Midbrain (tissue), 1 donor: ENCODE data around the gene SCN4B.

Experiments used
- DNase-seq: peaks from one replicate; lab custom pipeline; 2025; lab: John Stamatoyannopoulos, UW

SCN4B gene

DNA sequence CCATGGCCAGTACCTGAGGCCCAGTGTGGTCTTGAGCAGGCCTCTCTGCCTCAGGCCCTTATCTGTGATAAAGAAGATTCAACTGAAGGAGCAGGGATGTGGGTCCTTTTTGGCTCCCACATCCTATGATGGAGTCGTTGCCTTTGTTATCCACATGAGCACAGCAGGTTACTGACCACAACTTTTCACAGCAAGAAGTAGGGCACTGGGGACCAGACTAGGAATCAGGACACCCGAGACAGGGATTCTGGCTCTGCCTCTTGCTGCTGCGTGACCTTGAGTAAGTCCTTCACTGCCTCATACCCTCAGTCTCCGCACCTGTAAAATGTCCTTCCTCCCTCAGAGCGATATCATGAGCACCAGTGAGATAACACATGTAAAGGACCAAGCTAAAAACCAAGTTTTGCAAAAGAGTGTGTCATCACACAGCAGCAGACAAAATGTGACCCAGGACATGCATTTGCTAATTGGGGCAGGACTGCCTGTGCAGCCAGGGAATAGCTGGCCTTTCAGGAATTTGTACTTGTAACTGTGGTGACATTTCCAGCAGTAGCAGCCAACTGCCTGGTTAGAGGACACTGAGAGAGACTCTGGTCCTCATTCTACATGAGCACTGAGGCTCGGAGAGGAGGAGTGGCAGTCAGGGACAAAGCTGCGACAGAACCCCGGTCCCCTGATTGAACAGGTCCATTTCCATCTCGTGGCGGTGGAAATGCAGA, 52.6 kb downstream of the SCN4B start:
- DNase-seq = no peak

DNA sequence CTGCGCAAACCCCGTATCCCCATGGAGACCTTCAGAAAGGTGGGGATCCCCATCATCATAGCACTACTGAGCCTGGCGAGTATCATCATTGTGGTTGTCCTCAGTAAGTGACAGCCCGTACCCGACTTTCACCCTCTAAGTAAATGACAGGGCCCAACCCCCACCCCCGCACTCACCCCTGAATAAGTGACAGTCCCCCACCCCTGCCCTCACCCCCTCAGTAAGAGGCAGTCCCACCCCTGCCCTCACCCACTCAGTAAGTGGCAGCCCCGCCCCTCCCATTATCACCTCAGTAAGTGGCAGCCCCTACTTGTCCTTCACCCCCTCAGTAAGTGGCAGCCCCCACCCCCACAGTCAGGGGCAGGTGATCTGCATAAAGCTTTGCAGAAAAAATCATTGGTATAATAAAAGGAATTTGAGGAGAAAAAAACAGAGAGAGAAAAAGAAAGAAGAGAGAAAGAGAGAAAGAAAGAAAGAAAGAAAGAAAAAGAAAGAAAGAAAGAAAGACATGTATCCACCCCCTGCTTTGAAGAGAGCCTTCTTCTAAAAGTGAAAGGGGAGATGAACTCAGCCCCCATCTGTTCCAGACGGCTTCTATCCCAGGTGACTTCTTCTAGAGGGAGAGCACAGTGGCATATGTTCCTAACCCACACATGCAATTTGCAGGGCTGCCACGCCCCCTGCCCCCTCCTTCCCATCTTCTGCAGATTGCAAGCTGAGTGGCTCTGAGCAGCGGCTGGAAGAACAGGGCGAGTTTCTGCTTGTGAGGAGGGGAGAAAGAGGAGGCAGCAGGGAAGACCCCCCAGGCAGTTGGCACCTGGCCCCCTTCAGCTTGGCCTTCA, 53.4 kb downstream of the SCN4B start:
- no peak for DNase-seq

- DNase-seq = no peak
Observed at GRCh38 chr11:118095967-118096367, 56.7 kb downstream of the SCN4B start.

- DNase-seq = no peak
Observed at GRCh38 chr11:118095493-118095892, 57.1 kb downstream of the SCN4B start.

GRCh38 chr11:118092907-118093571, 59.6 kb downstream of the SCN4B start:
- DNase-seq = no peak

- DNase-seq = no peak
Observed at GRCh38 chr11:118091690-118092089, 60.9 kb downstream of the SCN4B start.

DNA sequence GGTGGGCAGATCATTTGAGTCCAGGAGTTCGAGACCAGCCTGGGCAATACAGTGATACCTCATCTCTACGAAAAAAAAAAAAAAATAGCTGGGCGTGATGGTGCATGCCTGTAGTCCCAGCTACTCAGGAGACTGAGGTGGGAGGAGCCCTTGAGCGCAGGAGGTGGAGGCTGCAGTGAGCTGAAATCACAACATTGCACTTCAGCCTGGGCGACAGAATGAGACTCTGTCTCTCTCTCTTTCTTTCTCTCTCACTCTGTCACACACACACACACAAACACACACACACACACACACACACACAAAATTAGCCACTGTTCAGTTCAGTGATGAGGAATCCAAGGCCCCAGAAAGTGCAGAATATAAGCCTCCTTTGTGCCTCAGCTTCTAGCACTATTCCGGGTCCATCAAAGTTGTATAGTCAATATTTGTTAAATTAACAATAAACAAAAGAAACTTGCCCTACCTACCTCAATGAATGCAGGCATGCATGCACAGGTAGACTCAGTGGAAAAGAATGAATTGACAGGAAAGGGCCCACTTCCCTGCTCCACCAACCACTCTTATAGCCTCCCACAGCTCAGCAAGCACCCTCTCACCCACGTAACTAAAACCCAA, 62.0 kb downstream of the SCN4B start:
- no peak for DNase-seq

DNA sequence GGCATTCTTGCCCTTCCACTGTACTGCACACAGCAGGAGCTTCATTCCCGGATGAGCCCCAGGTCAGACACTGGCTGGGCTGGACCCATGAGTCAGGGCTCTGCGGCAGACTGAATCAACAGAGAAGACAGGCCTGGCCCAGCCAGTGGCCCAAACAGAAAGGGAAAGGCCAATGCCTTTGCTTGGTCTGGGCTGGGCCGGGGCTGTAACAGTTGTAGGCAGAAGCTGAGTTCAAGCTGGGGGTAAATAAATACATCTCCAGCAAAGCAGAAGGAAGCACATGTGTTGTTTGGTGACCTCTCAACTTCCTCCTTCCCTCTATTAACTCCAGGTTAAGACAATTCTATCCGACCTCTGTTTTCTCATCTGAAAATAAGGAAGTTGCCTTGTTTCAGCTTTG, 64.1 kb downstream of the SCN4B start:
- peak; percentile 8 for DNase-seq

- DNase-seq = no peak
Observed at GRCh38 chr11:118087931-118088330, 64.7 kb downstream of the SCN4B start.

GRCh38 chr11:118086913-118087768, 65.5 kb downstream of the SCN4B start, which contains the start of gene SMIM35:
TSS of gene SMIM35 (minus strand) at chr11:118086963. CDS start at chr11:118086757, 206 bp downstream.
- DNase-seq = peak; percentile 9

GRCh38 chr11:118084656-118085055, 68.0 kb downstream of the SCN4B start:
- DNase-seq = no peak

GRCh38 chr11:118084247-118084646, 68.4 kb downstream of the SCN4B start:
- DNase-seq = peak; percentile 16
